Heart left ventricle (tissue), 16 donors: ENCODE results near the gene ZNF648. TPM values are rescaled to one million over a fixed set of nuclear protein-coding genes. Genes with fewer than 3 reads are reported as not detected.

Source experiments
- ATAC-seq, 4 donors: fragments of 200-7000 bp; cut with Tn5 transposase; one replicate each; pipeline ENCODE4 v1.9.1; 2020 to 2022; ENCODE audit warnings: moderate library complexity in 4 of 4, mild to moderate bottlenecking in 3 of 4, moderate number of reproducible peaks in 1 of 4
- DNase-seq, 5 donors: peaks; one replicate each; pipeline ENCODE4 v3.0.0-alpha.2; 2020
- H3K27ac ChIP-seq, 12 donors: fragments of 200-600 bp; sonication (generic) in 4 of 12; one replicate each; pipeline versions ENCODE4 v1.5.0 to v1.8.0; 2016 to 2022; ENCODE audit warnings: mild to moderate bottlenecking in 2 of 12
- H3K27me3 ChIP-seq, 9 donors: fragments of 200-600 bp; sonication (generic) in 2 of 9; one replicate each; pipeline versions ENCODE4 v1.5.1 to v1.8.0; 2016 to 2022; ENCODE audit warnings: mild to moderate bottlenecking in 3 of 9
- H3K36me3 ChIP-seq, 9 donors: fragments of 200-600 bp; sonication (generic) in 2 of 9; one replicate each; pipeline versions ENCODE4 v1.5.0 to v1.8.0; 2018 to 2022; ENCODE audit warnings: mild to moderate bottlenecking in 2 of 9
- H3K4me1 ChIP-seq, 12 donors: fragments of 200-600 bp; sonication (generic) in 4 of 12; one replicate each; pipeline versions ENCODE4 v1.5.0 to v1.8.0; 2016 to 2022; ENCODE audit warnings: mild to moderate bottlenecking in 3 of 12
- H3K4me3 ChIP-seq, 12 donors: fragments of 200-600 bp; sonication (generic) in 4 of 12; one replicate each; pipeline versions ENCODE4 v1.5.0 to v1.8.0; 2017 to 2022; ENCODE audit warnings: mild to moderate bottlenecking in 9 of 12, moderate library complexity in 4 of 12
- H3K9me3 ChIP-seq, 12 donors: fragments of 200-600 bp; sonication (generic) in 4 of 12; one replicate each; pipeline versions ENCODE4 v1.5.0 to v1.8.0; 2016 to 2022; ENCODE audit warnings: mild to moderate bottlenecking in 1 of 12
- CTCF ChIP-seq, 12 donors: fragments of 200-600 bp; sonication (generic) in 4 of 12; IDR thresholded peaks; one replicate each; pipeline versions ENCODE4 v1.5.0 to v1.8.0; 2018 to 2022; ENCODE audit warnings: antibody characterized with exemption in 12 of 12, mild to moderate bottlenecking in 5 of 12
- POLR2A ChIP-seq, 2 donors: fragments of 450-650 bp; IDR thresholded peaks; one replicate each; pipeline ENCODE4 v1.6.1; 2017; ENCODE audit warnings: antibody characterized with exemption in 2 of 2, mild to moderate bottlenecking in 2 of 2, moderate library complexity in 2 of 2
- WGBS, 4 donors: extraction: QIAGEN DNeasy Blood & Tissue Kit in 2 of 4; methylation state at CpG; one replicate each; pipeline versions ENCODE4 v1.1.5 to v1.1.7; 2013 to 2018; 5-methylcytosine and 5-hydroxymethylcytosine counted together
- intact Hi-C, 10 donors: fragments of 100-400 bp; cut with DNase I; formaldehyde crosslinking; loops; one replicate each; pipeline versions ENCODE4 v1.11.1 to v1.14.2; 2022
- polyA plus RNA-seq, 2 donors: library from polyadenylated mRNA; stranded (reverse); fragments of 200-250 nt; gene quantifications; one replicate each; pipeline ENCODE4 v1.2.3, GENCODE V29; 2013
- total RNA-seq, 9 donors: library from RNA; depleted of rRNA in 2 of 9; stranded (reverse); fragments of >200 nt in 2 of 9; fragmentation: NEBNext Ultra II Directional in 3 of 9; extraction: Animal tissue kit (Norgen Biotek cat#: 25700) in 3 of 9; gene quantifications; one replicate each; pipeline versions ENCODE4 v1.1.0 to v1.2.4, GENCODE V29; 2016 to 2023
- donor health status: ischemic (EF 13 %, LVEDD 7.1; RV severe dilation, severe dysfunction).
- donor health status: healthy with polysubstance abuse.
- donor health status: DM: no; HTN: yes; CAD: no.
- donor health status: DM: no; HTN: no; CAD: no.
- donor health status: ischemic (EF 25% LVEDD 6.9; RV normal size, moderate dysfunction).
- donor health status: ischemic (EF 25% LVEDD 5.7; RV mildly dilated, moderate dysfunction).
- donor health status: healthy.
- donor health status: DM: yes; HTN: yes; CAD: no.
- donor health status: ischemic (EF 35%, LVEDD 5.7; RV mildly dilated, moderate dysfunction).
- donor health status: nonischemic (EF 11% LVEDD 7.7; RV severe dilation, severe dysfunction).
- donor health status: DM: yes; HTN: yes; CAD: no.
- donor health status: PGD.
- donor health status: ischemic (EF 29% LVEDD 5.4; RV normal size, mild dysfunction).
- donor health status: nonischemic (EF 23%, LVEDD 6.1; RV moderate dilation, normal function).

The ZNF648 gene
- total and polyA plus RNA-seq, 11 donors: not detected

- peaks cover 0 to 4% (median 0%) of the 10 kb centered on the region in 12 donors for H3K4me1 ChIP-seq
- no peak for TF ChIP-seq POLR2A (IDR thresholded peaks at IDR 0.05)
- TF ChIP-seq CTCF (IDR thresholded peaks at IDR 0.05): no peak
- whole genome bisulfite sequencing, 4 donors: 88 to 90% (median 89%) methylated on average over 5 of the region's 5 CpGs
- ATAC-seq (no peak), DNase-seq (no peak)
- no peak overlapping the region for H3K27ac ChIP-seq
- no peaks in the 10 kb centered on the region for H3K36me3 ChIP-seq
- peaks cover 0 to 7% (median 0%) of the 10 kb centered on the region in 12 donors for H3K9me3 ChIP-seq
- H3K27me3 ChIP-seq: peaks cover 0 to 18% (median 0%) of the 10 kb centered on the region in 9 donors
- H3K4me3 ChIP-seq: no peak overlapping the region
- intact Hi-C loops: loop anchor here in 3 of 10 donors (5.0 to 10.0 kb wide), 3 partner anchors 570 to 588 kb away; partner anchors contain the start of gene CACNA1E (in 1 of the 3)
Measured at GRCh38 chr1:182065126-182065845, 3.8 kb upstream of the ZNF648 start.

GRCh38 chr1:182064611-182065010 lies 3.1 kb upstream of the ZNF648 start:
- Histone ChIP-seq H3K4me3 (no peak overlapping the region), H3K27me3 (peaks cover 0 to 15% (median 0%) of the 10 kb centered on the region in 9 donors), H3K9me3 (peaks cover 0 to 7% (median 0%) of the 10 kb centered on the region in 12 donors), H3K4me1 (peaks cover 0 to 4% (median 0%) of the 10 kb centered on the region in 12 donors), H3K36me3 (no peaks in the 10 kb centered on the region), H3K27ac (no peak overlapping the region)
- no peak for DNase-seq
- no peak for ATAC-seq
- TF ChIP-seq POLR2A (IDR thresholded peaks at IDR 0.05) (no peak), CTCF (IDR thresholded peaks at IDR 0.05) (no peak)
- intact Hi-C loops: loop anchor here in 3 of 10 donors (5.0 to 10.0 kb wide), 3 partner anchors 570 to 587 kb away; partner anchors contain the start of gene CACNA1E (in 1 of the 3)
- WGBS, 4 donors: 60 to 80% (median 73%) methylated on average over 3 of the region's 3 CpGs

GRCh38 chr1:182062223-182062622 lies 711 bp upstream of the ZNF648 start:
- Histone ChIP-seq H3K9me3 (peaks cover 0 to 7% (median 0%) of the 10 kb centered on the region in 12 donors), H3K4me3 (no peak overlapping the region), H3K36me3 (no peaks in the 10 kb centered on the region), H3K27me3 (peaks cover 0 to 28% (median 6%) of the 10 kb centered on the region in 9 donors), H3K4me1 (no peaks in the 10 kb centered on the region), H3K27ac (no peak overlapping the region)
- TF ChIP-seq POLR2A (IDR thresholded peaks at IDR 0.05) (no peak), CTCF (IDR thresholded peaks at IDR 0.05) (no peak)
- WGBS, 4 donors: 68 to 86% (median 80%) methylated on average over 1 of the region's 1 CpG
- DNase-seq: no peak
- no peak for ATAC-seq
- intact Hi-C loops: loop anchor here in 2 of 10 donors (10.0 kb wide), 2 partner anchors 567 to 577 kb away; partner anchors contain the start of gene CACNA1E (in 1 of the 2)

- DNase-seq (no peak), ATAC-seq (no peak)
- intact Hi-C loops: loop anchor here in 2 of 10 donors (10.0 kb wide), 2 partner anchors 566 to 576 kb away; partner anchors contain the start of gene CACNA1E (in 1 of the 2)
- H3K4me3 ChIP-seq: no peak overlapping the region
- H3K27ac ChIP-seq: no peak overlapping the region
- no peaks in the 10 kb centered on the region for H3K36me3 ChIP-seq
- WGBS, 4 donors: 74 to 80% (median 79%) methylated on average over 6 of the region's 6 CpGs
- H3K9me3 ChIP-seq: peaks cover 0 to 7% (median 0%) of the 10 kb centered on the region in 12 donors
- H3K4me1 ChIP-seq: no peaks in the 10 kb centered on the region
- H3K27me3 ChIP-seq: peaks cover 0 to 41% (median 15%) of the 10 kb centered on the region in 9 donors
- no peak for TF ChIP-seq CTCF (IDR thresholded peaks at IDR 0.05)
- no peak for TF ChIP-seq POLR2A (IDR thresholded peaks at IDR 0.05)
Measured at GRCh38 chr1:182060877-182061276, 635 bp downstream of the ZNF648 start.
